GM19438 (cell line): ENCODE measurements around the gene GVQW3.
"Not testable (repeated sequence)": the region's sequence is repeated elsewhere in the genome, so short reads cannot be mapped to it uniquely, and the experiment has no call there.

Experiments used
- ATAC-seq: cut with Tn5 transposase; IDR thresholded peaks from one replicate; pipeline ENCODE4 v1.9.1; 2021; ENCODE audit warnings: low read depth; ENCODE audit not compliant: unreplicated experiment

GVQW3 gene

DNA sequence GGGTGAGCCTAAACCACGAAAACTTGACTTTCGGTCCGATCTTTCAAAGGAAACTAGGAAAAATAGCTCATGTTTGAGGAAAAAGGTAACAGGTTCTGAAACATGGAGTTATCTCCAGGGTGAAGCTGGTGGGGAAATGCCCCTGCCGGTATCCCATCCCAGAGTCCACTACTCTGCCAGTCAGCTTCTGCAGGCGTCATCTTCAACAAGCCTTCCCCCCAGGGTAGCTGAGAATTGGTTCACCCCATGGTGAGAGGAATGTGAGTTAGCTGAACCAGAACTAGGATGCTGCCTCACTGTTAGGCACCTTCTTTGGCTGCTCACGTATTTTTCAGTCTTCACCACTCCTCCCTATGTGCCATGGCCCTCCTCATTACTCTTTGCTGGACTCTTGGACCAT lies 1.1 kb downstream of the GVQW3 start:
- no peak for ATAC-seq

DNA sequence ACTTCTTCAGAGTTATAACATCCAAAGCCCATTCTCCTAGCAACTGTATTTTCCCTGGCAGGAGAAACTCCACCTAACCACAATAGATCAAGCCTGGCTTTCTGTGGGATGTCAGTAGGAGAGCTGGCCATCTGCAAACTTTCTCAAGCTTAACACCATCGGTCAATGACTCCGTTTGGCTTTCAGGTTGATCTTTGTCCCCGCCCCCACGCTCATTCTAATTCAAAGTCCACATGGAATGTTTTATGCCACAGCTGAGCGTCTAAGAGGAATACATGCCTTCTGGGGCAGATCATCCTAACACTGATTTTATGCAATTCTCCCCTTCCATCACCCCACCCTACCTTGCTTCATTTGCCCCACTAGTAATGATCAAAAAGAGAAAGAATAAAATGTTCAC lies 4.8 kb downstream of the GVQW3 start:
- no peak for ATAC-seq

DNA sequence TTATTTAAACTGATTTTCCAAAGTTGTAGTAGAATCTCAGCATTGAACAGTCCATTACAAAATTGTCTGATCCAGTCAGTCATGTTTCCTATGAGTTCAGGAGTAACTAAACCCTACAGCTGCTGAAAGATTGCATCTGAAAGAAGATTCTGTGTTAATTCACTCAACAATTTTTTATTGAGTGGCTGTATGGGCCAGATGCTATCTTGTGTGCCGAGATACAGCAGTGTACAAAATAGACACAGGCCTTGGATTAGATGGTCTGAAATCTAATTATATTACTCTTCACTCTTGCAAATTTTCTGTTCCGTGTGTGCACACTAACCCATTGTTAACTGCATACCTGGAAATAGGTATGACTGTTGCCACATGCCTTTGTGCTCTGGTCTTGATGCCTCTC lies 7.3 kb downstream of the GVQW3 start:
- ATAC-seq, result no peak

DNA sequence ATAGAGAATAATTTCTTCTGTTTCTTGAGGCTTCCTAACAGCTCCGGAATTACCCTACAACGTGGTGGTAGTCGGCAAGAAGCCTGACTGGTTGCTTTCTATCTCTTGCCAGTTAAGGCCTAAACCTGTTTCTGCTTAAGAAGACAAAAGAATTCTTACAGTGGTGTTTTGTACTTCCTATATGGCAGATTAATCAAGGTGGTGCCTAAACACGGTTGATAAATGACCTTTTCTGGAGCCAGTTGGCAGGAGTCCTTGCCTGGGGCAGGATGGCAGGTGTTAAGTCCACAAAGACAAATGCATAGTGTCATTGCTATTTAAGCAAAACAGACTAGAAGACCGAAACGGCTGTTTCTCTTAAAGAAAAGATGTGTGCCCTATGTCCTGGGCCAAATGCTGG lies 9.9 kb downstream of the GVQW3 start:
- no peak for ATAC-seq

DNA sequence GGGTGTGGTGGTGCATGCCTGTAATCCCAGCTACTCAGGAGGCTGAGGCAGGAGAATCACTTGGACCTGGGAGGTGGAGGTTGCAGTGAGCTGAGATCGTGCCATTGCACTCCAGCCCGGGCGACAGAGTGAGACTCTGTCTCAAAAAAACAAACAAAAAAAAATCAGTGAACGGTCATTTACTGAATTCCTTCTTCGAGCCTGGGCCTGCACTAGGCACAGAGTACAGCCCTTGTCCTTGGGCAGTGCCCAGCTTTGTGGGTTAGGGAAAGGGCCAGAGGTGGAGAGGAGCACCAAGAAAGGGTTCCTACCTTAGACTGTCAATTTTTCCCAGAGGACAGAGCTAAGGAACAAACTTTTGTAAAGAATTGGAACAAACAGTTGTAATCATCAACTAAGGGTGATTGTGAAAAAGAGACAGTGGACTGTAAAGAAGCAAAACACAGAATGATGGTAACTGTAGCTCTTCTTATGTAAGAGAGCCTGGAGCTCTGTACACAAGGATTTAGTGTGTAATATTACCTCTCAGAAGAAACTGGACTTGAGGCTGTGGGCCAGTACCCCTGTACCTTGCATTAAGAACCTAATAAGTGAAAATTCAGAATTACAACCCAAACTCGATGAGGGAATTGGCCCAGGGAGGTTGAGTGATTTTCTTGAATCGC lies 10.8 kb downstream of the GVQW3 start:
- no peak for ATAC-seq

DNA sequence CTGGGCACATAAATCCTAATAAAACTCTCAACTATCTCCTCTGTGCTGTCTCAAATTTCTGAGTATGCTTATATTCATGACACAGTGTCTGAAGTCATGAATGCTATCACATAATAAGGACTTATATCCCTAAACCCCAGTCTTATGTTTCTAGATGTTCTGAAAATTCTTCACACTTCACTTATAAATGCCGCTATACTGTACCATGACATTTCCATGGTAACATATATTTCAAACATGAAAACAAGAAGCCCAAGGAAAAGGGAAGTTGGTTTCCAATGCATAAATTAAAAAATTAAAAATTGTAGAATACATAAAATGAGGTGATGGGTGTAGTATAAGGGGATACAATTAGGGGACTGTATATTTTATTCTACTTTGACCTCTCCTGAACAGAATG lies 11.7 kb downstream of the GVQW3 start:
- ATAC-seq, result no peak

DNA sequence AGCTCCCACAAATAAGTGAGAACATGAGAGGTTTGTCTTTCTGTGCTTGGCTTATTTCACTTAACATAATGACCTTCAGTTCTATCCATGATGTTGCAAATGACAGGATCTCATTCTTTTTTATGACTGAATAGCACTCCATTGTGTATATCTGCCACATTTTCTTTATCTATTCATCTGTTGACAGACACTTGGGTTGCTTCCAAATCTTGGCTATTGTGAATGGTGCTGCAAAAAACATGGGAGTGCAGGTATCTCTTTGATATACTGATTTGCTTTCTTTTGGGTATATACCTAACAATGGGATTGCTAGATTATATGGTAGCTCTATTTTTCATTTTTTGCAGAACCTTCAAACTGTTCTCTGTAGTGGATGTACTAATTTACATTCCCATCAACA lies 13.3 kb downstream of the GVQW3 start:
- ATAC-seq, result no peak

DNA sequence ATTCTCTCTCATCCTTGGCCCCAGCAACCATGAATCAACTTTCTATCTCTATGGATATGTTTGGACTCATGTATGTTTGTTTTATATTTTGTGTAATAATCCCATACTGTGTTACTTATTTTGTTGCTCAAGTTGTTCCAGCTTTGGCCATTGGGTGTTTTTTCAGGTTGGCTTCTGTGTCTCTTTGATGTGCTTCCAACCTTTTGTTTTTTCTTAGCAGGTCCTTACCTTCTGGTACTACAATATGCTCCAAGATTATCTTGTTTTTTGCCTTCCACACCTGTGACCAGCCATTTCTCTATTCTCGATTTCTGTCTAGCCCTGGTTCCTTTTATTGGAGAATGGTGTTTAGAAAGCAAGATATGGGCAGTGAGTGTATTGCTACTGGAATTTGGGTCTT lies 14.2 kb downstream of the GVQW3 start:
- no peak for ATAC-seq

DNA sequence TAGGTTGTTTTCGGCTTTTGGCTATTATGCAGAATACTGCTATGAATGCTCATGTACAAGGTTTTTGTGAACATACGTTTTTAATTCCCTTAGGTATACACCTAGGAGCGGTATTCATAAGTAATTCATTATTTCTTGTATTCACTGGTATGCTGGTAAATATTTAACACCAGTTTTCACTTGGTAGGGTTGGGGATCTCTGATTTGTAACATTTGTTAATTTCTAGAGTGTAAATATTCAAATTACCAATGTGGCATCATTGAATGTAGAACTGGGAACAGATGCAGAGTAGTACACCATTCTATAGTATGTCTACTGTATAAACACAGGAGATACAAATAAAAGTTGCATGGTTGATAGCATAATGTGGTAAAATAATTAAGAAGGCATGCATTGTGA lies 16.3 kb downstream of the GVQW3 start:
- ATAC-seq, result no peak

DNA sequence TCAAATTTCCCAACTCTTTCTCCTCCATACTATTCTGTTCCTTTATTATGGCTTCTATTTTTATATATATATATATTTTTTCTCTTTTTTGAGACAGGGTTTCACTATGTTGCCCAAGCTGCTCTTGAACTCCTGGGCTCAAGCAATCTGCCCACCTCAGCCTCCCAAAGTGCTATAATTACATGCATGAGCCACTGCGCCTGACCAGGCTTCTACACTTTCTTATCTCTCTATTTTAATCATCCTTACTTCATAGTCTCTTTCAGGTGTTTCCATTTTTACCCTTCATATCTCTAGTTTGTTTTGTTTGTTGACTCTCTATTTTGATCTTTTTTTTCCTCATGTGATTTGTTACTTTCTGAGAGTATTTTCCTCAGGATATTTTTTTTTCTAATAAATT lies 19.8 kb downstream of the GVQW3 start:
- no peak for ATAC-seq

DNA sequence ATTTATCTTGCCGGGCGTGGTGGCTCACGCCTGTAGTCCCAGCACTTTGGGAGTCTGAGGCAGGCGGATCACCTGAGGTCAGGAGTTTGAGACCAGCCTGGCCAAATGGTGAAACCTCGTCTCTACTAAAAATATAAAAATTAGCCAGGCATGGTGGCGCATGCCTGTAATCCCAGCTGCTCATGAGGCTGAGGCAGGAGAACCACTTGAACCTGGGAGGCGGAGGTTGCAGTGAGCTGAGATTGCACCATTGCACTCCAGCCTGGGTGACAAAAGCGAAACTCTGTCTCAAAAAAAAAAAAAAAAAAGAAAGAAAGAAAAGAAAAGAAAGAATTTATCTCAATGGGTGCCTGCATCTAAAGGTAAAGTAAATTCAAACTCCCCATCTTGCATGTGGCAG lies 20.4 kb downstream of the GVQW3 start:
- ATAC-seq, result not testable (repeated sequence)

DNA sequence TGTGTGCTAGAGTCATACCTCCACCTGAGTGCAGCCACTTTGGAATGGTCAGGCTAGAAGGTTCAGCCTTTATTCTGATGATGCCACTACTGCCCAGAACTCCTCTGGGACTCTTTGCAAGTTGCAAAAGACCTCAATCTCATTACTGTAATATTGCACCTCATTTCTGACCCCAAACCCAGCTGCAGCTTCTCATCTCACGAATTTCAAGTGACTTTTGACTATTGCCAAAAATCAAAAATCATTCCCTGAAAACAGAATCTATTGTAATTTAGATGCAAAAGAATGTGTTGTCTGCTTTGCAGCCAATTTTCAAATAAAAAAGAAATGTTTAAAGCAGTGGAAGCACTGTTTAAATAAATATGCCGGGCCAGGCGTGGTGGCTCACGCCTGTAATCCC lies 25.2 kb downstream of the GVQW3 start:
- no peak for ATAC-seq

DNA sequence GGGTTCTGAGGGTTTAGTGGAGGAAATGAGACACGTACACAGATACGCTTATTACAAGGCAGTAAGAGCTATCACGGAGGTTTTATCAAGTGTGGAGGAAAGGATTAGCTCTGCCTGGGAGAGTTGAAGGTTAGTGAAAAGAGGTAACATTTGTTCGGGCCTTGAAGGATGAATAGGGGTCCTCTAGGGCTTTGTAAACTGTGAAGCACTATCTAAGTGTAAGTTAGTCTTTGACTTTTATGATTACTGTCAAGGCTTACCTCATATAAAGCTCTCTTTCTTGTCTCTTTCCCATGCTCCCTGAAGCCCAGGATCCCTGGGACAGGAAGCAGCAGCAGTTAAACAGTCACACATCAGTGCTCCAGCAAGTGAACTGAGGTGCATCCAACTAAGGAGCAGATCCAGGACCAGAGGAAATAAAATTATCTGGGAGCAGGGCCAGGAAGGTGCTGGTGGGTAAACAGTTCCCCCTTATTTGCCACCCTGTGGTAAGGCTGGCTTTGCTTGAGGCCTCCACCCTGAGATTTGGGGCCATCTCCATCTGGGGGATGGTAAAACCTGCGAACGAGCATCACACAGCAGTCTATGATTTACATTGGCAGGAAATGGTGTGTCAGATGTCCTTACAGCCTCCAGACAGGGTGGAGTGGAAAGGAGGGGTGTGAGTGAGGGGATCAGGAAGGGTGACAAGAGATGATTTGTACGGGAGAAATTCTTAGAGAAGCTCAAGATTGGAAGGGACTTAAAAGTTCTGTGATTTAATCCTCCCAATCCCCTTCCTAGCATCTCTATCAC lies 27.2 kb downstream of the GVQW3 start:
- no peak for ATAC-seq

DNA sequence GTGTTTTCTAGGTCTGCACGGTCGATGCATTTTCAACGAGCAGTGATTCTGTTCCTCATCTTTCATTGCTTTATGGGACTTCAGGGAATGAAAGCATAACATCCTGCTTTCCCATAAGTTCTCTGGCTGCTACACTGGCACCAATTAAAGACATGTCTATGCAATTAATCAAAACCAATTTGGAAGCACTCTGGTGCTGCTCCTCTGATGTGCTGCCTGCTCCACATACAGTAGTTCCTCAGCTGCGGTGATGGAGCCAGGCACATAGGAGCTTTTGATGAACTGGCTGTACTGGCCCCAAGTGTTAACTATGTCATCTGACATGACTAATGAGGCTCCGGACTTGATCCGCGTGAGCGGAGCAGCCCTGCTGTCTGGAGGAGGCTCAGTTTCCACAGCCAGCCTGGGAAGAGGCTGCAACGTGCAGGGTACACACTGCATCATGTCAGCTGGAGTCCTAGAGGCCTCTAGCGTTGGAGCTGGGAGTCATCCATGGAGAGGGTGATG lies 29.8 kb downstream of the GVQW3 start:
- no peak for ATAC-seq

DNA sequence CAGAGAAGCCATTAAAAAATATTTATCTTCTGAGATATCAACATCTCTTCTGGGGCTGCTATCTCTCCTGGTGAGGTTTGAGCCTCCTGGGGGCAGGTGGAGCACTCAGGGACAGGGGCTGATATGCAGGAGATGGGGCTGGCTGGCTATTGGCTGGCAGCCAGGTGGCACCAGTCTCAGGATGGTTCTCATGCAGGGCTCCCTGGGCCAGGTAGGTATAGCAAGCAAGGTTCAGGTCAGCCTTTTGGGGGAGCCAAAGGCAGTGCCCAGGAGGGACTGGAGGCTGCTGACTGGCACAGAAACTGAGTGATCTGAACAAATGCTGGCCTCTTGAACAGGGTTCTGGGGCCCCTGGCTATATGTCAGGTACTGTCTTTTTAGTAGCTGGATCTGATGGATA lies 34.0 kb downstream of the GVQW3 start:
- ATAC-seq, result no peak

DNA sequence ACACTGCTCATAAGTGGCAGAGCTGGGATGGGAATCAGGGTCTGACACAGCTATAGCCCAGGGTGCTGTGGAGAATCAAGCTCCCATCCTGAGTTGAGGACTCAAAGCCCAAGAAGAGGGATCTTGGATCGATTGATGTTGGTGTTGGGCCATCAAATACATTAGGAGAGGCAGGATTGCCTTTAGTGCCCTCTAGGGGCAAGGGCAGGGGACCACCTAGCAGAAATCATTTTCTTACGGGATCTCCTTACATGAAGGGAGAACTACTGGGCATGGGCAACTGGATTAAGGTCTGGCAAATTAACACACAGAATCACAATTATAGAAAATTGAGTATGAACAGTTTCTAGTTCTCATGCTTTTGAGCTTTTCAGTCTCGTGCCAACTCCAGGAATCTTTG lies 38.8 kb downstream of the GVQW3 start:
- ATAC-seq, result no peak

DNA sequence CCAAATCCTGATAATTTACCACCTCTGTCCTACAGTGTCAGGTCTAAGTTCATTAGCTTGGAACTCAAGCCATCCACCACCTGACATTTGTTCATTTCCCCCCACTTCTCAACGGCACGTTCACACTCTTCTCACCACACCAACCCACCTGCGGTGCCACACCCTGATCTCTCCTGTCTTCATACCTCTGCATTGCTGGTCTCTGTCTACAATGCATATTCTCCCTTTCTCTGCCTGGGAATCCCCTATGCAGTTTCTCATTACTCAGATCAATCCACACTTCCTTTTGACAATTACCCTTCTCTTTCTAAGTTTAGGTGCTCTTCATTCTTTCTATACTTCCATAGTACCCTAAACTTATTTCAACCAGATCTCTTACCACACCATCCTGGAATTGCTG lies 43.3 kb downstream of the GVQW3 start:
- no peak for ATAC-seq

DNA sequence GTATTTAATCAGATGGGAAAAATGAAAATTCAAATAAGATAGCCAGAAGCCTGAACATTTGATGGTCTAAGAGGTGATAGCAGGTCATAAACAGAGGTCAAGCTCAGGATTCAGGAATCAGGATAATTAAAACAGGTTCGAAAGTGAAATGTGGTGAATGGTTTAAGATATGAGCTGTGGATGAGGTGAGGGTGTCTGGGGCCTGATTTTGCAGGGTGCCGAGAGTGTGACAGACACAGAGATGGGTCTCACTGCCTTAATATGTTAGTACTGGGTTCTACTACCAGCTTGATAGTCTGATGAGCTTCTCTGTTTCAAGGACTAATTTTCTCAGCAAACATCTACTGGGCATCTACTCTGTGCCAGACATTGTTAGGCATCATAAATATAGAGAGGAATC lies 43.8 kb downstream of the GVQW3 start:
- ATAC-seq, result no peak

DNA sequence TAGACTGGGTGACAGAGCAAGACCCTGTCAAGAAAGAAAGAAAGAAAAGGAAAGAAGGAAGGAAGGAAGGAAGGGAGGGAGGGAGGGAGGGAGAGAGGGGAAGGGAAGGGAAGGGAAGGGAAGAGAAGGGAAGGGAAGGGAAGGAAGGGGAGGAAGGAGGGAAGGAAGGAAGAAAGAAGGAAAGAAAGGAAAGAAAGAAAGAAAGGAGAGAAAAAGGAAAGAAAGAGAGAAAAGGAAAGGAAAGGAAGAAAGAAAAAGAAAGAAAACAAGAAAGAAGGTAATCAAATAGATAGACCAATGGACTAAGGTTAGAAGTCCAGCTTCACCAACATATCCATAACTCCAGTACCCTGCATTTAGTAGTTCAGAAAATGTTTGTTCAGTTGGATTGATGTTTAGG lies 45.5 kb downstream of the GVQW3 start:
- no peak for ATAC-seq

DNA sequence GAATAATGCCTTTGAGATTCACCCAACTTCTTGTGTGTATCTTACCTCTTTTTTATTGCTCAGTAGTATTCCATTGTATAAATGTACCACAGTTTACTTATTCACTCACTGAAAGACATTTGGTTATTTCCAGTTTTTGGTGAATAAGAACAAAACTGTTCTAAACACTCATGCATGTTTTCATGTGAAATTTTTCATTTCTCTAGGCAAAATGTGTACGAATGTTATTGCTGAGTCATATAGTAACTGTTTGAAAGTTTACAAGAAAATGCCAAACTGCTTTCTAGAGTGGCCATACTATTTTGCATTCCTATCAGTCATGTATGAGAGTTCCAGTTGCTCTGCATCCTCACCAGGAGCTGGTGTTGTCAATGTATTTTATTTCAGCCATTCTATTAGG lies 54.9 kb downstream of the GVQW3 start:
- ATAC-seq, result no peak

DNA sequence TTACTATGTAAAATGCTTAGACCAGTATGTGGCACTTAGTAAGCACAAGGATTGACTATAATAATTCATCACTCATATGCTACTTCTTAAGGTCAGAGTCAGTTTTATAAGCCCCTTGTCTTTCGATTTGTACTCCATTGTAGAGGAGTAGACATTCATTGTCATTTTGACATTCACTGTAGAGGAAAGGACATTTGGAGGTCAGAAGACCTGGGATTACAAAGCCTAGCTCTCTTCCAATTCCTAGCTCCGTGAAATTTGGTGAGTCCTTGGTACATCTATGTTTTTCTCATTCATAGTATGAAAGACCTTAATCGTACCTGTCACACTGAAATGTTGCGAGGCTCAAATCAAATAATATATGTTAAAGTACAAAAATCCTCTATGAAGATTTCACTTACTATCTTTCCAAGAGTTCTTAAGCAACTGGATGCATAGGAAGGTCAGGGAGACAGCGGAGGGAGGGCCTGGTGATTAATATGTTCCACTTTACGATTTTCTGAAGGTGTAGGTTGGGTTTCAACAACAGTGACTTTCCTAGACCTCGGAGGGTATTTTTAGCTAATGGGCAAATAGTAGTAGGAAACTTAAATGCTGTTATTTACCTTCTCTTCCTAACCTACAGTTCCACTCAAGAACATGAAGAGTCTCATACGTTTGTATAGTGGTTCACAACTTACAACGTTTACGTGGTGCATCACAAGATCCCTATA lies 62.3 kb downstream of the GVQW3 start:
- no peak for ATAC-seq

DNA sequence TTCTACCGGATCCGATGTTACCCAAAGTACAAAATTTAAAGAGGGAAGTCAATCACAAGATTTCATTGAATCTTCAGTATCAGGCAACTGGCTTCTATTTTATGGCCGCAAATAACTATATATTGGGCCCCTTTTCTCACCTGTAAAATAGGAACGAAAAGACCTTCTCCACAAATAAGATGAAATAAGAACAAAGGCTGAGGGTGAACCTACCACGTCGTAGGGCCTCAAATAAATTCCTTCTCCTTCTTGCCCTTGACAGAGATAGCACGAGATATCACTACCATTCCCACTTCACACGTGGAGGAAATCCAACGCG lies 62.9 kb downstream of the GVQW3 start:
- ATAC-seq, result no peak
